Endothelial cell (in vitro differentiated cells): ENCODE results near the gene RFT1. TPM values are rescaled to one million over a fixed set of nuclear protein-coding genes. Genes with fewer than 3 reads are reported as not detected.

Experiments used
- DNase-seq: peaks from one replicate; pipeline ENCODE4 v3.0.0; 2021; ENCODE audit warnings: low spot score
- H3K27ac Mint-ChIP-seq: one replicate; pipeline ENCODE4 v1.8.0; 2021; ENCODE audit warnings: mixed read lengths, inconsistent platforms; ENCODE audit not compliant: unreplicated experiment
- H3K27me3 Mint-ChIP-seq: one replicate; pipeline ENCODE4 v1.8.0; 2021; ENCODE audit warnings: mild to moderate bottlenecking, moderate library complexity, mixed read lengths, inconsistent platforms; ENCODE audit not compliant: unreplicated experiment
- H3K36me3 Mint-ChIP-seq: one replicate; pipeline ENCODE4 v1.8.0; 2021; ENCODE audit warnings: mild to moderate bottlenecking, low read depth, mixed read lengths, inconsistent platforms; ENCODE audit not compliant: unreplicated experiment
- H3K4me1 Mint-ChIP-seq: one replicate; pipeline ENCODE4 v1.8.0; 2021; ENCODE audit warnings: mild to moderate bottlenecking, mixed read lengths, inconsistent platforms; ENCODE audit not compliant: unreplicated experiment
- H3K4me3 Mint-ChIP-seq: one replicate; pipeline ENCODE4 v1.8.0; 2021; ENCODE audit warnings: mild to moderate bottlenecking, mixed read lengths, inconsistent platforms; ENCODE audit not compliant: unreplicated experiment
- H3K9me3 Mint-ChIP-seq: one replicate; pipeline ENCODE4 v1.8.0; 2021; ENCODE audit warnings: mixed read lengths, inconsistent platforms; ENCODE audit not compliant: unreplicated experiment
- total RNA-seq: library from RNA; stranded (reverse); fragmentation: NEBNext Ultra II Directional; extraction: Animal tissue kit (Norgen Biotek cat#: 25700); gene quantifications from one replicate; pipeline ENCODE4 v1.2.1, GENCODE V29; 2021; ENCODE audit not compliant: unreplicated experiment
- TF ChIP-seq, protein P1 (sequence below): fragments of 200-600 bp; sonication (generic); IDR thresholded peaks from one replicate; pipeline ENCODE4 v1.5.0; 2021; ENCODE audit warnings: antibody characterized with exemption; ENCODE audit not compliant: unreplicated experiment

The RFT1 gene
- total RNA-seq, 1 donor from 2014 or later, result 21.1 TPM

DNA sequence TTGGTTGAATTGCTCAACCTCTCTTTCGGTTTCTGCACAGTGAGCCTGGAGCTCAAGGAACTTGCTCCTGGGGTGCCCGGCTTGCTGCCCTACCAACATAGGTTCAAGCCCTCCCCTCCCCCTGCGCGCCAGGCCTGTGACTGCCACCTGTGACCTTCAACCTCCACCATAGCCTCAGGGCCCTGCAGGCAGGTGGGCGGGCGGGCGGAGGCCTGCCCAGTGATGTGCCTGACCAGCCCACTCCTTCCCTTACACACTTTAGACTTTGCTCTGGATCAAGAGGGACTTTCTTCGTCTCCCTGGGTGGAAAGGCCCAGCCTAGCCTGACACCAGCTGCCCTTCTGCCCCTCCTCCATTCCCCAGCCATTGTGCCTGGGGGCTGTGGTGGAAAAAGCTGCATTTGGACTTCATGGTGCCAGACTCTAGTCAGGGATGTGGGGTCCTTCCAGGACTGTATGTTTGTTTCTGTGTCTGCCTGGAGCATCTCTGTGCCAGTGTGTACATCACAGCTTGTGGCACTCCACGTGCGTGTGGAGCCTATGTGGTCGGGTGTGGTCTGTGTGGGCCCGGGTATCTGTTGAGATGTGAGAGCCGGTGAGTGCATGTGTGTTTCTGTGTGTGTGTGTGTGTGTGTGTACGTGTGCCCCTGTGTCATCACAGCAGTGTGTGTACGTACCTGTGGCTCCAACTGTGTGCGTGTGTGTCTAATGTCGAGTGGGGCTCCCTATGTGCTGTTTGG, 40.3 kb upstream of the RFT1 start:
- TF ChIP-seq, protein P1, sequence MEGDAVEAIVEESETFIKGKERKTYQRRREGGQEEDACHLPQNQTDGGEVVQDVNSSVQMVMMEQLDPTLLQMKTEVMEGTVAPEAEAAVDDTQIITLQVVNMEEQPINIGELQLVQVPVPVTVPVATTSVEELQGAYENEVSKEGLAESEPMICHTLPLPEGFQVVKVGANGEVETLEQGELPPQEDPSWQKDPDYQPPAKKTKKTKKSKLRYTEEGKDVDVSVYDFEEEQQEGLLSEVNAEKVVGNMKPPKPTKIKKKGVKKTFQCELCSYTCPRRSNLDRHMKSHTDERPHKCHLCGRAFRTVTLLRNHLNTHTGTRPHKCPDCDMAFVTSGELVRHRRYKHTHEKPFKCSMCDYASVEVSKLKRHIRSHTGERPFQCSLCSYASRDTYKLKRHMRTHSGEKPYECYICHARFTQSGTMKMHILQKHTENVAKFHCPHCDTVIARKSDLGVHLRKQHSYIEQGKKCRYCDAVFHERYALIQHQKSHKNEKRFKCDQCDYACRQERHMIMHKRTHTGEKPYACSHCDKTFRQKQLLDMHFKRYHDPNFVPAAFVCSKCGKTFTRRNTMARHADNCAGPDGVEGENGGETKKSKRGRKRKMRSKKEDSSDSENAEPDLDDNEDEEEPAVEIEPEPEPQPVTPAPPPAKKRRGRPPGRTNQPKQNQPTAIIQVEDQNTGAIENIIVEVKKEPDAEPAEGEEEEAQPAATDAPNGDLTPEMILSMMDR, result no peak
- peak overlapping the region; percentile 23 for H3K27ac Mint-ChIP-seq
- no peak overlapping the region for H3K4me3 Mint-ChIP-seq
- peaks cover 47% of the 10 kb centered on the region for H3K4me1 Mint-ChIP-seq
- DNase-seq, result no peak
- H3K27me3 Mint-ChIP-seq, result peaks cover 20% of the 10 kb centered on the region
- H3K9me3 Mint-ChIP-seq, result no peaks in the 10 kb centered on the region
- peaks cover 3% of the 10 kb centered on the region for H3K36me3 Mint-ChIP-seq

DNA sequence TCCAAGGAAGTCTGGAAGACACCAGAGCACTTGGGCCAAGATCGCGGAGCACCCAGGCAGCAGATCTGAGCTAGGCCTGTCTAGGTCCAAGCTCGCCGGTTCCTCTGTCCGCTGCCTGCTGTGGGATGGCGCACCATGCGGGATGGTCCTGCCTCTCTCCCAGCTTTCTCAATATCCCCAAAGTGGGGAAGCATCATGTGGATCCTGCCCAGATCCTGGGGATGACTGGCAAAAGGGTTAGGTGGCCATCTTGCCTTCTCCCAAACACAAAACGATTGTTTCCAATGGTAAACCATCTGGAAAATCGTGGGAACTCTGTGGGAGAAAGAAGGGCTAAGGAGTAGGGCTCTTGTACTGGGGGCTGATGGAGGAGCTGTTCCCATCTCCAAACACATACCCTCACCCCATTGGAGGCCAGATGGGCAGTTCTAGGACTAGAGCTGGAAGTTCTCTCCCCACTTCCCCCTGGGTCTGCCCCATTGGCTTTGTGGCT, 39.6 kb upstream of the RFT1 start:
- TF ChIP-seq, protein P1, result no peak
- Mint-ChIP-seq H3K9me3 (no peaks in the 10 kb centered on the region), H3K4me1 (peaks cover 47% of the 10 kb centered on the region), H3K36me3 (peaks cover 3% of the 10 kb centered on the region), H3K27me3 (peaks cover 17% of the 10 kb centered on the region), H3K27ac (peak overlapping the region; percentile 52), H3K4me3 (no peak overlapping the region)
- no peak for DNase-seq

DNA sequence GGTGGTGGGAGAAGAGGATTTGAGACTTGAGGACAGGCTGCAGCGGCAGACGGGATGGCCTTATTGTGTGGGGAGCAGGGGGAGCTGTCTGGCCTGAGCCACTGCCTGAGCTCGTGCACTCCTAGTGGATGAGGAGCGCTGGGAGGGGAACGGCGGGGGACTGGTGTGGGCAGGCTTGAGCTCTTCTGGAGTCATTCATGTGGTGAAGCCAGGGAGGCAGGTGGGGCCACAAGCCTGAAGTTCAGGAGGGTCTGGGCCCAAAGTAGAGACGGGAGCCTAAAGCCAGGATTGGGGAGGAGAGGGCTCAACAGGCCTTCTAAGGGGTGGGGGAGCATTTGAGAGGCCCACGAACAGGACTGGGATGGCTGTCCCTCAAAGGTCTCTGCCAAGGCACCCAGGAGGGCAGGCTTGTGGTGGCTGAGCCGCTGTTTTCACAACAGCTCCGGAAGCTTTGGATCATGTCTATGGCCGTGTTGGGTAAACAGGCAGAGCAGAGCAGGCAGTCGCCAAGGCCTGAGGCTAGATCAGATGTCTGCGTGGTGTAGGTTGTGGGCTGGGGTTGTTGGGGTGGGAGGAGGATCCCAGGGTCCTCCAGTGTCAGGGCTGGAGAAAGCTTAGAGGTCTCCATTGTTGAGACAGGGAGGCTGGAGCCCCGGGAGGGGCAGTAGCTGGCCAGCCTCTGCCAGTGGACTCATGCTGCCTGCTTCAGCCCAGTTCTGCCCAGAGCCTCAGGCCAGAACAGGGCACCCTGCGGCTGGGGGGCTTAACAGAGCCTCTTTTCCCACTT, 39.0 kb upstream of the RFT1 start:
- Mint-ChIP-seq H3K27me3 (peaks cover 17% of the 10 kb centered on the region), H3K9me3 (no peaks in the 10 kb centered on the region), H3K36me3 (peaks cover 3% of the 10 kb centered on the region), H3K4me3 (no peak overlapping the region), H3K4me1 (peaks cover 47% of the 10 kb centered on the region), H3K27ac (no peak overlapping the region)
- DNase-seq, result no peak
- TF ChIP-seq, protein P1, result no peak

DNA sequence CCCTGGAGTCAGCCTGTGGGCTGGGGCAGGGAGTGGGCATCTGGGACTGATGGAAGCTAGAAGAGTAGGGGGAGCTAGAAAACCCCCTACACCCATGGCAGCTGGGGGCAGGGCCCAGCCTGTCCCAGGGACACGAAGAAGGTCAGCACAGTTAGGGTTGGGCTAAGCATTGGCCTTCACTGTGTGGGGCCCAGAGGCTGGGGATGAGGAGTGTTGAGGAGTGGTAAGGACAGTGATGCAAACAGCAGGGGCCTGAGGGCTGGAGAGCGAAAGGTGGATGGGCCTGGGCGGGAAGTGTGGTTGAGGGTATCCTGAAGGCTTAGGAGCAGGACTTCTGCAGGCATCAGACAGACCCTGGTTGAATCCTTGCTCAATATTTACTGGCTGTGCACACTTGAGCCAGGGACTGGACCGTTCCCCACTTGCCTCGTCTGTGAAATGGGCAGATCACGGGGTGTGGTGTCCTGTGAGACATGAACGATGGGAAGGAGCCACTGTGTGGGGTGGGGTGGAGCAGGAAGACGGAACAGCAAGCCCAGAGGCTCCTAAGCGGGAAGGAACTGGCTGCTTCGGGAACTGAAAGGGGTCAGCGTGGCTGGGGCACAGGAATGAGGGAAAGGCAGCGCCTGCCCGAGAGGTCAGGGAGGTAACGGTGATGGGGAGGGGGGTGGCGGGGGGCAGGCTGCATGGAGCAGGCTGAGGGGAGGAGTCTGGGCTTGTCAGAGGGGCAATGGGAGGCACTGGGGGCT, 38.1 kb upstream of the RFT1 start:
- Mint-ChIP-seq H3K27ac (peak overlapping the region; percentile 77), H3K9me3 (no peaks in the 10 kb centered on the region), H3K4me3 (no peak overlapping the region), H3K4me1 (peaks cover 51% of the 10 kb centered on the region), H3K27me3 (peaks cover 15% of the 10 kb centered on the region), H3K36me3 (peaks cover 3% of the 10 kb centered on the region)
- TF ChIP-seq, protein P1, result no peak
- no peak for DNase-seq
